ENCODE data around the gene PPM1H.
"Not testable (repeated sequence)": the region's sequence is repeated elsewhere in the genome, so short reads cannot be mapped to it uniquely, and the experiment has no call there.

The PPM1H gene

DNA sequence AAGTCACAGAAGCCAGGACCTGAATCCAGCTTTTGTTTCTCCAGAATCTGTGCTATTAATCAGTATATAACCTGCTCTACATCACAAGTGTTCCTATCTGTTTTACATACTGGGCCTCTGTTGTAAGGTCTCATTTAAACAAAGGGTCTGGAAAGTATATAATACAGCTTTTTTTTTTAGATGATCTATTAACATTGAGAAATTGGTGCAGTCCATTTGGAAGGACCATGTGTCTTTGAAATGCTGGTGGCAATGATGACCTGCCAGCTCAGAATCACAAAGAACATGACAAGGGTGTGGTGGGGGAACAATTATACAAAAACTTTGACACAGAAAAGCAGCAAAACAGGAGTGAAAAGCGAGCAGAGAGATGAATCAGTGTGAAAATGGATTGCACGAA, 164.6 kb downstream of the PPM1H start:
- DNase-seq (ENCODE audit: low read depth in 2 of 2) = no peak

DNA sequence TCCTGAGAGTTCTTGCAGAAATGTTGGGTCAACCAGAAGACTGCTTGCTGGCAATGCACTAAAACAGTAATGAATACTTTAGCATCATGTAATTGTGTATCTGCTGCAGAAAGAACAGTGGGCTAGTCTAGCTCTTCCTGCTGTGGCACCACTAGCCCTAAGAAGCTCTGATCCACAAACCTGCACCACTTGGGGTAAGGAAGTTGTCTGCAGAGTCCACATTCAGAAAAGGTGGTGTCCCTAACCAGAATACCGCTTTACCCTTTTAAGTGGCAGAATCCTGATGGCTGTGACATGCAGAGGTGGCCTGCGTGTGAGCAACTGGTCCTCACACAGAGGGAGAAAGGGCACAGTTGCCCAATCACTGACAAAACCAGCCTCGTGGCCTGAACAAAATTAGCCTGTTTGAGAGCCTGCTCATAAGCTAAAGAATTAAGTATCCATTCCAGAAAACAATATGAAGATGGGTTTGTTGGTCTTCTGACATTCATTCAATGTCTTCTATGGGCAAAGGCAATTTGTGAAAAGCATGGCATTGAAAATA, 165.8 kb downstream of the PPM1H start:
- DNase-seq (ENCODE audit: low read depth in 2 of 2) = no peak

DNA sequence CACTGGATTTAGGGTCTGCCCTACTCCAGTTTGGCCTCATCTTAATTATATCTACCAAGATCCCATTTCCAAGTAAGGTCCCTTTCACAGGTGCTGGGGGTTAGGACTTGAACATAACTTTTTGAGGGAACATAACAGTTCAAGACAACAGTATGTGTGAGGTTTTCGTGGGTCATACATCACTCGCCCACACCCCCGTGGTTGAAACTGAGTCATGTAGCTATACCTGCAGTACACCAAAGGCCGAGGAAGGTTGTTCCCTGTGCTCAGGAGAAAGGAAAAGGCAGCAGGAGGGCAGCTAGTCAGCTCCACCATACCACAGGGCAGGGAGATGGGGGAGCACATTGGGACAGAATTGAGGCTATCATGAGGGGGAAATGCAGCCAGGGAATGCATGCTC, 167.0 kb downstream of the PPM1H start:
- DNase-seq (ENCODE audit: low read depth in 2 of 2) = peak; percentile 16 to 20

DNA sequence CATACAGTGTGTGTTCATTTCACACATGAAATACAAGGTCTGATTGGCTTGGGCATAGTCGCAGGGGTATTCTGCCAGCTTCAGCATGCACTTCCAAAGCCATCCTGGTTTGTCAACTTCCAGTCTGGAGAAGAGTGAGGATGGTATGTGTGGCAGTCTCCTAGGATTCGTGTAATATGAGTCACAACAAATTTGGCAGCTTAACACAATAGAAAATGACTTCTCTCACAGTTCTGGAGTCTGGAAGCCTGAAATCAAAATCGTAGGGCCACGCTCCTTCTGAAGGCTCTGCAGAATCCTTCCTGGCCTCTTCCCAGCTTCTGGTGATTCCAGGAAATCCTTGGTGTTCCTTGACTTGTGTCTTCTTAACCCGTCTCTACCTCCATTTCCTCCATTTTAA, 167.5 kb downstream of the PPM1H start:
- DNase-seq (ENCODE audit: low read depth in 2 of 2) = no peak

DNA sequence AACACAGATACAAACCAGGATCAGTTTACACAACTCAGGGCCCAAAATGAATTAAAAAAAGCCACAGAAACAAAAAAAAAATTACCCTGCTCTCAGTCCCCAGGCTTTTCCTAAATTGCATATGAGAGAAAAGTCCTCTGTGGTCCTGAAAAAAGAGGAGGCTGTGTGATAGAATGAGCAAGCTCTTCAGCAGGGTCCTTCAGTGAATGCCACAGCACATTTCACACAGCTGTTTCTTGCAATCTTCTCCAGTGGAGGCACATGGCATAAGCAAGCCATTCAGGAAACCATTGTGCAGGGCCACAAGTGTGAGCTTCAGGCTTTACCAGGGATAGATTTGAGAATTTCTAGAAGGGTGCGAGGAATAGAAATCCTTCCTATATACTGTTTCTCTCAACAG, 168.5 kb downstream of the PPM1H start:
- no peak for DNase-seq (ENCODE audit: low read depth in 2 of 2)

DNA sequence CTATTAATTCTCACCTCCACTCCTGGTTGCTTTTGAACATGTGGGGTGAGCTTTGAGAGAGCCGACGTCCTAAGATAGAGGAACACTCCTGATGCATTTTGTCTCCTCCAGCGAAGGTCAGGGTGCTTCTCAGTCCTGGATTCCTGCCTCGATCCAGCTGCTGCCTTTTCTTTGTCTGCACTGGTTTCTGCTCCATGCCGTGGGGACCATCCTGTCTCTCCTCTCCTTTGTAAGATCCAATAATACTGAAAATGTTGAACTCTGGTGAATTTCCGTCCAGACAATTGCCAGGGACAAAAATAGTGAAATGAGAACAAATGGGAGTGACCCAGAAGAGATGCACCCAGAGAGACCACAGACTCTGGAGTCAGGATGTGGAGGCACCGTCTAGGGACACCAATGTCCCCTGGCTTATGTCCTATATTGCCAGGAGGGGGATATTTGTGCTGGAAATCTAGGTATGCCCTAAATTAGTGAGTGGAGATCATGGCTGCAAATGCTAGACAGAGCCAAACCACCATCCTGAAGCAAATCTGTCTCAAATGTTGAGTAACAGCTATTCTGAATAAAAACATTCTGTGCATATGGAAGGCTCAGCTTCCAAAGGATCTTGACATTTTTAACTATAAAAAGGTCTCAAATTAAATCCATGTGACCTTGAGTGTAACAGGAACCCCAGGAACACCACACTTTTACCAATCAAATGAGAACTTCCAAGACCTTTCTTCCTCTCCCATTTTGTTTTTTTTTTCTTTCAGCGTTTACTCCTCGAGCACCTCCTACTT, 170.9 kb downstream of the PPM1H start:
- DNase-seq (ENCODE audit: low read depth in 2 of 2) = no peak

DNA sequence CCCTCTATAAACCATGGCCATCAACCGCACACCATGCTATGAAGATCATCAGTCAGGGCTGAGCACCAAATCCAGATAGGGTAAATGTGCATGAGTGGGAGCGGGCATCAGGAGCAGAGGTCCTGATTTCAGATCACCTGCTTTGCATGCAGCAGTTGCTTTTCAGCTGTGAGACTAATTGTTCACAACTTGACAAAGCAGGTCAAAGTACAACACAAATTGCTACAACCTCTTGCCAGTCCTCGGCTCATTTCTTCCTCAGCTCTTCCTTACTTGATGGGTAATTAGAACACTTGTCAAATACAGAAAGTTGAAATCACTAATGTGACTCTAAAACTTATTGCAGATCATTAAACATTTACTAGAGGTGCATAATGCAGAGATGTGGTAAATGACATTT, 171.6 kb downstream of the PPM1H start:
- DNase-seq (ENCODE audit: low read depth in 2 of 2) = no peak

DNA sequence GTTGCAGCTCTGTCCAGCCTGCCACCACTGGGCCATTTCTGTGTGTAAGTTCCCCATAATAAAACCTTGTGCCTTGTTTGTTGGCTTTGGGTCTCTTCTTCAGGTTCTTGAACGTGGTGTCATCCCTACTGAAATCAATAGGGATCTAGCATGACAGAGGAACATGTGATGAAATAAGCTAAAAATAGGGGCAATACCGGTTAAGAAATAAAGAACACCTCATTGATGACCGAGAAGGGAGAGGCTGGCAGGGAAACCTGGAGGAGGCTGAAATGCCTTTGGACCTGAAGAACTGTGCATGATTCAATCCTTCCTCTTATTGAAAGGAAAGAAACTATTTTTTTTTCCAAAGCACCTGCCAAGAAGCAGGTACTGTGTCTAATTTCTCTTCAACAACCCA, 172.3 kb downstream of the PPM1H start:
- DNase-seq (ENCODE audit: low read depth in 2 of 2) = no peak

DNA sequence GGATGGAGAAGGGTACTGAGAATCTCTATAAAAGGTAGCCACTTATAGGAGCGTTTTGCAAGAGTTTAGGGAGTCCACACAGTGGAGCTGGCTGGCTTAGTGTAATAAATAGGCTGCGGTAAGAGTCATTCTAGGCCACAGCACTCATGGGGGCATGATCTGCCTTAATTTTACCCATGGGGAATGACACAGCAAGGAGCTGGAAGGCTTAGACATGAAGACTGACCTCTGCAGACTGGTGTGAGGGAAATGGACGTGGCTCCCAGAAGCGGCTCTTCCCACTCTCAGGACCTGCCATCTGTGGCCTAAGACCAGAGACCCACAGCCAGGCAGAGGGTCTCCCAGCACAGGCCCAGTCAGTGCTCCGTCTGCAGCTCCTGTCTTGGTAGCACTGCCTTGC, 173.3 kb downstream of the PPM1H start:
- DNase-seq (ENCODE audit: low read depth in 2 of 2) = no peak

DNA sequence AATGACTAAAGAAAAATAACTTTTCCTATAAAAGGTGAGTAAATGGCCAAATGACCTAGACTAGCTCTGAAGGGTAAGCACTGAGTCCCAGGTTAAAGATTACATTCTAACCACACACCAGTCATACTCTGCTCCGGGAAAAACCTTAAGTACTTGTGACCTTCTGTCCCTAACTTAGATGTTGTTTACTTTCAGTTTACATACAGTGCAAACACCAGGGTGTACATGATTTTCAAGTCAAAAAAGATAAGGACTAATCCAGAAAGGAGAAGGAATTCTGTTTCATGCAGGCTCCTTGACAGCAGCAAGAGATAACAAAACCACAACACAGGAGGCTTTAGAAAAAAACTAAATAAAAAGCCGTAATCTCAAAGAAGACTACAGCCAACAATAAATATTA, 174.2 kb downstream of the PPM1H start:
- no peak for DNase-seq (ENCODE audit: low read depth in 2 of 2)

DNA sequence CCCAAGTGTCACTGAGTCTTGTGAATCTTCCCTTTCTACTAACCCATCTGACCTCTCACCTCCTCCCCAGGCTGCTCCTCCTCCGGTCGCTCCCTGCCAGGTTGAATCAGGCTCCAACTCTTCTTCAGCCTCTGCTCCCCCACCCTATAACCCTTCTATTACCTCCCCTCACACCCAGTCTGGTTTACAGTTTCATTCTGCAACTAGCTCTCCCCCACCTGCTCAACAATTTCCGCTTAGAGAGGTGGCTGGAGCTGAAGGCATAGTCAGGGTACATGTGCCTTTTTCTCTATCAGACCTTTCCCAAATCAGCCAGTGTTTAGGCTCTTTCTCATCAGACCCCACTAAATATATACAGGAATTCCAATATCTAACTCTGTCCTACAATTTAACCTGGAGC, 174.6 kb downstream of the PPM1H start:
- not testable (repeated sequence) for DNase-seq (ENCODE audit: low read depth in 2 of 2)

DNA sequence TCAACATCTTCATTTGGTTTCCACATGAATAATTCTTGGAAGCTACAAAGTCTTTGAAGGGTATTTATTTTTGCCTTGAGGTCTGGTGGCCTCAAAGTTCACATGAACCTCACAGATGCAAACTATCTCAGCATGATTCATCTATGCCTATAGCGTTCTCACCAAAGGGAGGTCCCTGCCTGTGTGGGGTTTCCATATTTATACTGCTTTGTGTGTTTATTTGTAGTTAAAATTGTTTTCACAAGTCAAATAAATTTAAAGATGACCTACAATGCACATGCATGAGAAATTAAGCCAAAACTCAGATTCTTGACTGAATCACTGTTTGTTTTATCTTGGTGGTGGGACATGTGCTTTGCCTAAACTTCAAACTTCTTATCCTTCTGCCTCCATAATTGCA, 176.7 kb downstream of the PPM1H start:
- no peak for DNase-seq (ENCODE audit: low read depth in 2 of 2)

DNA sequence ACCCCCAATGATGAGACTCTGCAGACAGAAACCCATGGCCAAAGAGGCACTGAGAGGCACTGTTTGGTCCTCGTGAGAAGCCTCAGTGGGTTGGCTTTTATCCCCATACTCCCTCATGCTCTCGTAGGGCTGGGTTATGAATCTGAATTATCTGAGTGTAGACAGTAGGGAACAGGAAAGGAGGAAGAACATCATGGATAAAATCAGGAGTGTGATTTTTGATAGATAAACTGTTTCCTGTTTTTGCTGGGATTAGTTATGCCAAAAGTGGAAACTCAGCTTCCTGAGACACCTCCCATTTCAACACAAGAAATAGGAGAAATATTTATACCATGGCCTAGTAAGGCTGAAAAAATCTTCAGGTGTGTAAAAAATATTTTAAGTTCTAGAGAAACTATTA, 177.9 kb downstream of the PPM1H start:
- DNase-seq (ENCODE audit: low read depth in 2 of 2) = no peak

DNA sequence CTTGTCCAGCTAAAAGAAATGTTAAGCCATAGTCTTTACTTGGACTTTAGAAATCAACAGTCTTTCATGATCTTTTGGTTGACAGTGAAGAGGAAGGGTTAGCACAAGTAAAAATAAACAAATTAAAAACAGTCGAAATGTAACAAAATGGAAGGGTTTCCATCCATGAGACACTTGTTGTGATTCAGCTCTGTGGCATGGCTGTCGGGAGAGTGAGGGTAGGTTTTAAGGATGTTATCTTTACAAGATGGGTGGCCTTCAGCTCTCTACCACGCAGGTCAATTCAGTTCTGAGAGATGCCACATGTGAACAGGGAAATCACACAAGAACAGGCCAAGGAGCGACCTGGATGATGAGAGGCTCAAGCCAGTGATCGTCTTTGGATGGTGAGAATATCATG, 180.2 kb downstream of the PPM1H start:
- no peak for DNase-seq (ENCODE audit: low read depth in 2 of 2)

DNA sequence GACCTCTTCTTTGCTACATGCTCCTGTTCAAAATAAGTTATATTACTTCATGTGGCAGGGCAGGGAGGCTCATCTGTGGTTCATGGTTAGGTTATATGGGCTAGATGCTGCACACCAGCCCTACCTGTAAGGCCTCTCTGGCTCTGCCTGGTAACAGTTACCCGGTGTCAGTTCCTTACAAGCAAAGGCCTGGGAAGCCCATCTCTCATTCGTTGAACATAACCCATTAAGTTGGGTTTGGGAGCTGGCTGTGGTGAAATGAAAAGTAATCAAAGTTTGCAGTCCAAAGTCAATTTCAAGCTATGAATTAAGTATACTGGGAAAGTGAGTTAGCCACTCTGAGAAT, 183.2 kb downstream of the PPM1H start:
- no peak for DNase-seq (ENCODE audit: low read depth in 2 of 2)

DNA sequence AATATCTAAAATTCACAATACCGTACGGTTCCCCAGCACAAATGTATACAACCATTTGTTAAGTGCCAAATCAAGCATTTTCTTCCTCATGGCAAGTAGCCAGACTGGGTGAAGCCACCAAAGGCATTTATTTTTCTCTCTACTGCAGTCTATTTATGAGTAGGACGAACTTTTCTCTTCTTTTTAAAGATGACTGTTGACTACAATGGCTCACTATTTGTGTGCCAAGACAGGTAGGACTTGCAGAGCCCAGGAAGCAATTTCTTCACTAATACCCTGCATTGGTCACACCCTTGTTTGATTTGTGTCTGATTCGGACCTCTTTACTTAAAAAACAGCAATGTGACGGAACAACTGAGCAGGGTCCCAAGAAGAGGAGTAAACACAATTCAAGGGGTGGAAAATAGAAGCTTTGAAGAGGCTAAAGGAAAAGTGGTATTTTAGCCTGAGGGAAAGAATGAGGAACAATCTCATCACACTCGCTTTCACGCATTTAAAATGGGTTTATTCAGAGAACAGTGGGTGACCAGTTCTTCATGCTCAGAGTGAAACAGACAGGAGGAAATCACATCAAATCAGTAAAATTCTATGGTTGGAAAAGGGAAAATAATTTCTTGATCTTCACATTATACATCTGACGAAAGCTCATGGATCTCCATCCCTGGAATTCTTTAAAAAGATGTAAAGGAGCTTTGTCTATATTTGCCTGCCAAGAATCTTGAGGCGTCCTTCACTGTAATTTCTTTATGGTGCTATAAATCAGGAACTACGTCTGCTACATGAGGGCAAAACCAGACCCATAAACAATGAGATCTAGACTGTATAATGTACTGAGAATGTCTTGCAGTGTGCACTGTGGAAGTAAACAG, 183.8 kb downstream of the PPM1H start:
- DNase-seq (ENCODE audit: low read depth in 2 of 2) = no peak

DNA sequence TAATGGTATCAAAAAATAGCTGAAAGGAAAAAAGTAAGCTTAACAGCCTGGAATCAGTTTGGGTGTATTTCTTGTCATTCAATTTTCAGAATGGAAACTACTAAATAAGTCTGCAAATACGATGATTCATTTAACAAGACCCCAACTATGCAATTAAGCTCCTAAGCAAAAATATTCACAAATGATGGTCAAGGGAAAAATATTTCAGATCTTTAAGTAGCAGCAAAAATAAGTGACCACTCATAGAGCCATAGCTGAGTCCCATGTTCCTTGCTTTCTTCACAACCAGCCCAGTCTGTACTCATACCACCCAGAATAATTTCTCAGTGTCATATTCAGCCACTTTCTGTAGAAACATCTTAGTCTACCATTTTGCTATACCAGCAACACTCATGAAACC, 185.4 kb downstream of the PPM1H start:
- DNase-seq (ENCODE audit: low read depth in 2 of 2) = no peak

DNA sequence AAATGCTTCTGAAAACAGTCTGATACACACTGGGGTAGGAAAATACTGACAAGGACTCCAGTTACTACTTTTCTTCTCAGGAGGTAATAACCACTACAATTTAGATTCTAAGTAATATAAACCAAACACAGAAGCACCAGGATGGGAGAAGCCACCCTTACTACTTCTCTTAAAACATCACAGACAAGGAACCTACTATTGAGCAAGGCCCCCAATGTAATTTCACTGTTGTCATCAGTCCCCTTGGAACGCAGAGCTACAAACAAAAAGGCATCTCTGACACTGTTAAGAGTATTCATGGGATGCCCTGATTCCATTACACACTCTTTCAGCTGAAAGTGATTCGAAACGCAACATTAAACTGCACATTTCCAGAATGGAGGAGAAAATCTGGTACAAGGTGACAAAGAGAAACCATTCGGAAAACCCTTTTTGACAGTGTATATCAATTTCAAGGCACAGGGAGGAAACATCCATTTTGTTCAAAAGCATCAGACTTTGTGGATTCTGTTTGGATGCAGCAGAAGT, 185.9 kb downstream of the PPM1H start:
- no peak for DNase-seq (ENCODE audit: low read depth in 2 of 2)

DNA sequence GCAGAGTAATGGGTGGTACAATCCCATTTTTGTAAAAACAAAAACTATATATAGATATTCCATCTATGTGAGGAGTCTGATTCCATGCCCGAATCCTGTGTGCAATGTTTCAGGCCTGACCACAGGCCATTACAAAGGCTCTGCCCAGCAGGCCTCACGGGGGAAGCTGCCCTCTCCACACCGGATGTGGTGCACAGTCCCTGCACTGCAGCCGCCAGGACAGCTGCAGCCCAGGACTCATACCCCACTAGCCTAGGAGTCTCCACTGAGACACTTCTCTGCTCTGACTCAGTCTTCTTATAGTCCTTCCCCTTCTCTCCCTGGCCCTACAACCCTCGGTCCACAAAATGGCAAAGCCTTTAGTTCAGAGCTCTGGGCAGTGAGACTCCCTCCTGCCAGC, 190.4 kb downstream of the PPM1H start:
- DNase-seq (ENCODE audit: low read depth in 2 of 2) = no peak

DNA sequence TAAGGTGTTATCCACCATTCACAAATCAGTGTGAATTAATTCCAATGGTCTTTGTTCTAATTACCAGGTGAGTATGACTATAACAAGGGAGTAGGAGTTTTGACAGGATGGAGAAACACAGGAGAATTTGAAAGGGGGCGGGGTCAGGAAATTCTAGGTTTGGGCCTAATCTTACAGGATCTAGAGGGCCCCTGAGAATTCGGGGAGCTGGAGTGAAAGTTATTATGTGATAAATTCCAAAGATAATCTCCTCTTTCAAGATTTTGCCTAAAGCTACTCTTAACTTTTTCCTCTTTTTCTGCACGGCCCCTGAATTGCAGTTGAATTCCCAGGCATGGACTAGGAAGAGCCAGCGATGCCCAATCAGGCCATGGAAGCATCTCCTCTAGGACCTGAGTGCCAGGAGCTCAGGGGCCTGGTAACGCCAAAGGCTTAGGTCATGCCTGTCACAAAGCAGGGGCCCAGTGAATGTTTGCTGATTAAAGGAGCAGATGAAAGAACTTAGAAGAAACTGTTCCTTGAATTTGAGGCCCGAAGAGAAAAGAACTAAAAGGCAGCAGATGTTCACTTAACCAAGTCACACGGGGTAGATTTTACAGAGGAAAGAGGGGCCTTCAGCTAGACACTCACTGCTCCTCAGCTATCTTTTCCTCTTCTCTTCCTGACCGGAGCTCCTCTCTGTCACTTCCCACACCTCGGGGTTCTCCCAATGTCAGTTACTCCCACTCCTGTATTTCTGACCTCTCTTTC, 195.5 kb downstream of the PPM1H start:
- DNase-seq (ENCODE audit: low read depth in 2 of 2) = no peak

DNA sequence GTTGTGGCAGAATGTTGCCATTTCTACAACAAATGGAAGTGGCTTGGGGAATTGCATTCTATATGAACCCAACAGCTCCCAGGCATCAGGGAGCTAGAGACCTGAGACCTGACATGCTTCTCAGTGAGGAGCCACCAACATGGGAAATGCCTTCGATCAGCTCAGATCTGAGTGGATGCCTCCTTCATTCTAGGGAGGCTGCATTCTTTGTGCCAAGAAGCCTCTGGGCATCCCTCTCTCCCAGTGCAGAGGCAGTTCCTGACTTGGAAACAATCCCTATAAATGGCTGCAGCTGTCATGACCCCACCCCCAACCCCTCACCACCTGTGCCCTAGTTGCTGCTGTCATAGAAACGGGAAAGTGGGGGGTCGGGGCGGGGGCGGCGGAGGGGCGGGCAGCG, 196.3 kb downstream of the PPM1H start:
- DNase-seq (ENCODE audit: low read depth in 2 of 2) = no peak

DNA sequence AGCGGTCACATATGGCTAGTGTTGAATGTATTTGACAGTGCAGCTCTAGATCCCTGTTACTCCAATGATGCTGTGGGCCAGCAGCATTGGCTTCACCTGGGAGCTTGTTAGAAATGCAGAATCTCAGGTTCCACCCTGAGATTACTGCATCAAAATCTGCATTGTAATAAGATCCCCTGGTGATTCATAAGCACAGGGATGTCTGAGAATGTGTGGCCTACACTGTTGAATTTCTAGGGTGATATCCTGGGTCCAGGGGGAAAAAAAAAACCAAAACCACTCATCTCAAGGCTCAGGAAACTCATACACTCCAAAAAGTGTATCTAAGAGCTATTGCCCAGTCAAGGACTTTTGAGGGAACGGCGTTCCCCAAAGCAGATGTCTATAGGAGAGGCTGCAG, 196.8 kb downstream of the PPM1H start:
- no peak for DNase-seq (ENCODE audit: low read depth in 2 of 2)

All from stimulated activated CD4-positive, alpha-beta T cell treated with anti-CD3 and anti-CD28 coated beads, Interleukin-4, amount 100 ng/mL, for 48 hours (primary cell).